ENCODE measurements around the gene DDX39B.
"Not testable (repeated sequence)": the region's sequence is repeated elsewhere in the genome, so short reads cannot be mapped to it uniquely, and the experiment has no call there.

The DDX39B gene

DNA sequence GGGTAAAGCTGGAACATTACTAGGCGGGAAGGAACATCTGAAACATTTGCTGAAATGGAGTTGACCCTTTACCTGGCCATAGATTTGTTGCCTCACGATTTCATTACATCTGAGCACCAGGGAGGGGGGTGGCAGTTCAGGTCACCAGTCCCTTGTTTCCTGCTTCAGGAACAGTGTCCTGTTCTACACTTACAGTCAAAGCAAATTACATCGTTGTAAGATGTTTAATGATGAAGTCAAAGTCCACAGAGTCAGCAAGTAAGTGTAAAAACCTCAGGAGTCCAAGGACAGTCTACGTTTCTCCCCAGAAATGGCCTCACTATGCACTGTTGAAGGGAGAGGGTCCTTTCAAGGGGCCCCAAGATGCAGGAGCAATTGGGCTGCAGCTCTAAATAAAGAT lies 52.7 kb downstream of the DDX39B start:
- Histone ChIP-seq H3K27me3 (ENCODE audit: insufficient read depth, low read length) (peaks cover 13% of the 10 kb centered on the region), H3K4me1 (ENCODE audit: insufficient read depth, low read length) (no peaks in the 10 kb centered on the region), H3K4me3 (ENCODE audit: low read length) (no peak overlapping the region), H2AFZ (ENCODE audit: low read depth, low read length) (no peak overlapping the region), H3K9me3 (ENCODE audit: low read length) (no peaks in the 10 kb centered on the region), H3K36me3 (ENCODE audit: insufficient read depth, low read length) (no peaks in the 10 kb centered on the region)

DNA sequence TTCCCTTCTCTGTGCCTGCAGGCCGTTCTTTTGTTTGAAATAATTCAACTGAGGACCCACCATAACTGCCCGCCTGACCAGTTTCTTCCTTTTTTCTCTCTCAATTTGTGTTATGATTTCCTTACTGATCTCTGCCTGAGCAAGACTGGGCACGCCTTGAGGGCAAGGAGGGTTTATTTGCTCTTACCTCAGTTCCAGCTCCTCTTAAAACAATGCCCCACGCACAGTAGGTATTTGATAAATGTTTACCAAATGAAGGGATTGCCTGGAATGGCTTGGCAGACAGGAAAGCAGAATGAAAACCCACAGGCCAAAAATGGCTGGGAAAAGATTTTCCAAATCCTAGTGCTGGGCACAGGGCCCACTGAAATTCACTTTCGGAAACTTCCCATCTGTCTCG lies 54.1 kb downstream of the DDX39B start:
- H3K27me3 ChIP-seq (ENCODE audit: insufficient read depth, low read length); H3K36me3 ChIP-seq (ENCODE audit: insufficient read depth, low read length); H3K4me1 ChIP-seq (ENCODE audit: insufficient read depth, low read length); H3K9me3 ChIP-seq (ENCODE audit: low read length); H2AFZ ChIP-seq (ENCODE audit: low read depth, low read length); H3K4me3 ChIP-seq (ENCODE audit: low read length): not testable (repeated sequence)

- not testable (repeated sequence) for H3K36me3 ChIP-seq (ENCODE audit: insufficient read depth, low read length); H3K27me3 ChIP-seq (ENCODE audit: insufficient read depth, low read length); H3K4me3 ChIP-seq (ENCODE audit: low read length); H2AFZ ChIP-seq (ENCODE audit: low read depth, low read length); H3K9me3 ChIP-seq (ENCODE audit: low read length); H3K4me1 ChIP-seq (ENCODE audit: insufficient read depth, low read length)
Measured at GRCh38 chr6:31486065-31486837, 55.6 kb downstream of the DDX39B start.

DNA sequence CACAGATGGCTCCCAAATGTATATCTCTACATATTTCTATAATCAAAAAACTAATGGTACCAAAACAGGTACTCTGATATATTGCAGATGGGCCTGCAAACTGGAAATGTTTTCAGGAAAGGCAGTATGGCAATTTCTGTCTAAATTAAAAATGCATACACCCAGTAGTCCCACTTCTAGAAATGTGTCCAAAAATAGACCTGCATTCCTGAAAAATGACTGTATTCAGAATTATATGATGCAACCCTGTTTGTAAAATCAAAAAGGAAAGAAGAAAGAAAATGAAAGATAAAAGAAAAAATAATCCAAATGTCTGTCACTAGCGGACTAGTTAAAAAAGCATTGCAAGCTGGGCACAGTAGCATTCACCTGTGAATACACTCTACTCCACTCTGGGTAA lies 56.7 kb downstream of the DDX39B start:
- Histone ChIP-seq H3K4me1 (ENCODE audit: insufficient read depth, low read length) (no peaks in the 10 kb centered on the region), H2AFZ (ENCODE audit: low read depth, low read length) (no peak overlapping the region), H3K27me3 (ENCODE audit: insufficient read depth, low read length) (peaks cover 8% of the 10 kb centered on the region), H3K4me3 (ENCODE audit: low read length) (no peak overlapping the region), H3K36me3 (ENCODE audit: insufficient read depth, low read length) (no peaks in the 10 kb centered on the region), H3K9me3 (ENCODE audit: low read length) (no peaks in the 10 kb centered on the region)

- Histone ChIP-seq H3K4me1 (ENCODE audit: insufficient read depth, low read length) (no peaks in the 10 kb centered on the region), H2AFZ (ENCODE audit: low read depth, low read length) (no peak overlapping the region), H3K36me3 (ENCODE audit: insufficient read depth, low read length) (no peaks in the 10 kb centered on the region), H3K4me3 (ENCODE audit: low read length) (no peak overlapping the region), H3K27me3 (ENCODE audit: insufficient read depth, low read length) (peaks cover 17% of the 10 kb centered on the region), H3K9me3 (ENCODE audit: low read length) (no peaks in the 10 kb centered on the region)
Measured at GRCh38 chr6:31483392-31483791, 58.4 kb downstream of the DDX39B start.

DNA sequence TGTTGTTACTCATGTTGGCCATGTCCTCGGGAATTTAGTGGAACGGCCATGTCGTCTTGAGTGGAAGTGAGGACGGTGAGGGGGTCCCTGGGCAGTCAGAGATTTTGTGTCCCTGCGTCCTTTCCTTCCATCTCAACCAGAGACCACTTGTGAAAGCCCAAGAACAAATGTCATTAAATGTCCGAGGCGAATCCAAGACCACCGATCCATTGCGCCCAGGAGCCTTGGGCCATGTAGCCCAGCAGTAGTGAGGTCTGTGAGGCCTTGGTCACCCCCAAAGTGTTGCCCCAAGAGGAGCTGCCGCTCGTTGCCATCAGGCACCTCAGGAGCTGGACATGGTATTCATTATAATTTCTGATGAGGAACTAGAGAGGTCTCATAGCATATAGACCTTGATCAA lies 61.2 kb downstream of the DDX39B start:
- Histone ChIP-seq H2AFZ (ENCODE audit: low read depth, low read length) (no peak overlapping the region), H3K4me1 (ENCODE audit: insufficient read depth, low read length) (no peaks in the 10 kb centered on the region), H3K4me3 (ENCODE audit: low read length) (no peak overlapping the region), H3K36me3 (ENCODE audit: insufficient read depth, low read length) (no peaks in the 10 kb centered on the region), H3K27me3 (ENCODE audit: insufficient read depth, low read length) (peaks cover 30% of the 10 kb centered on the region), H3K9me3 (ENCODE audit: low read length) (no peaks in the 10 kb centered on the region)
